Skin of body (tissue), 2 donors: ENCODE measurements around the gene RNF133. TPM values are rescaled to one million over a fixed set of nuclear protein-coding genes. Genes with fewer than 3 reads are reported as not detected.

Experiments
- DNase-seq: peaks from one replicate; lab custom pipeline; 2025; lab: John Stamatoyannopoulos, UW
- total RNA-seq: library from RNA; depleted of rRNA; stranded (reverse); fragments of >200 nt; gene quantifications from one replicate; pipeline ENCODE4 v1.2.3, GENCODE V29; 2014

Gene RNF133, protein sequence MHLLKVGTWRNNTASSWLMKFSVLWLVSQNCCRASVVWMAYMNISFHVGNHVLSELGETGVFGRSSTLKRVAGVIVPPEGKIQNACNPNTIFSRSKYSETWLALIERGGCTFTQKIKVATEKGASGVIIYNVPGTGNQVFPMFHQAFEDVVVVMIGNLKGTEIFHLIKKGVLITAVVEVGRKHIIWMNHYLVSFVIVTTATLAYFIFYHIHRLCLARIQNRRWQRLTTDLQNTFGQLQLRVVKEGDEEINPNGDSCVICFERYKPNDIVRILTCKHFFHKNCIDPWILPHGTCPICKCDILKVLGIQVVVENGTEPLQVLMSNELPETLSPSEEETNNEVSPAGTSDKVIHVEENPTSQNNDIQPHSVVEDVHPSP
- 0.39 TPM for total RNA-seq

- DNase-seq: no peak
Observed at GRCh38 chr7:122699017-122699416, at the start of gene RNF133. Gene RNF133 (minus strand): TSS chr7:122699117. CDS start chr7:122698918, 199 bp downstream.

GRCh38 chr7:122748195-122748594 lies 49.3 kb upstream of the RNF133 start:
- DNase-seq: no peak

DNA sequence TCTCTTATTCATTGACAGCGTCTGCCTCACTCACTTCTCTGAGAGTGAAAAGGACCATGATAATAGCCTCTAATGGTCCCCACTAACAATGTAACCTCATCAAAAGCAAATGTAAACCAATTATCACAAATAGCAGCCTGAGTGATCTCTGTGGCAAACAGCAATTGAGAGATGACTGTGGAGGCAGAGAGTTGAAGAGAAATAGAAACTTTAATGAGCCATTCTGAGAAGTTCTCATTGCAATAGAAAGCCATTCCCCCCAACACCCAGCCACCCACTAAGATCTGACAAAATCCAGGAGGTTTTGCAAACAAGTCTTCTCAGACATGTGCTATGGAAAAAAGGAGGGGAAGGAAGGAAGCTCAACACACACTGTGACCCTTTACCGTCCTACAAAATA lies 48.0 kb upstream of the RNF133 start:
- no peak for DNase-seq

GRCh38 chr7:122743211-122743610 lies 44.3 kb upstream of the RNF133 start:
- no peak for DNase-seq

- no peak for DNase-seq
Observed at GRCh38 chr7:122738947-122739346, 40.0 kb upstream of the RNF133 start.

GRCh38 chr7:122736183-122736582 lies 37.3 kb upstream of the RNF133 start:
- no peak for DNase-seq

- DNase-seq: no peak
Observed at GRCh38 chr7:122727759-122728158, 28.8 kb upstream of the RNF133 start.

GRCh38 chr7:122727354-122727753 lies 28.4 kb upstream of the RNF133 start:
- DNase-seq: no peak

GRCh38 chr7:122726881-122727280 lies 28.0 kb upstream of the RNF133 start:
- DNase-seq: no peak

- DNase-seq: no peak
Observed at GRCh38 chr7:122724366-122724765, 25.4 kb upstream of the RNF133 start.

GRCh38 chr7:122719010-122719578 lies 20.2 kb upstream of the RNF133 start:
- DNase-seq: no peak

GRCh38 chr7:122717356-122718089 lies 18.6 kb upstream of the RNF133 start:
- no peak for DNase-seq

DNA sequence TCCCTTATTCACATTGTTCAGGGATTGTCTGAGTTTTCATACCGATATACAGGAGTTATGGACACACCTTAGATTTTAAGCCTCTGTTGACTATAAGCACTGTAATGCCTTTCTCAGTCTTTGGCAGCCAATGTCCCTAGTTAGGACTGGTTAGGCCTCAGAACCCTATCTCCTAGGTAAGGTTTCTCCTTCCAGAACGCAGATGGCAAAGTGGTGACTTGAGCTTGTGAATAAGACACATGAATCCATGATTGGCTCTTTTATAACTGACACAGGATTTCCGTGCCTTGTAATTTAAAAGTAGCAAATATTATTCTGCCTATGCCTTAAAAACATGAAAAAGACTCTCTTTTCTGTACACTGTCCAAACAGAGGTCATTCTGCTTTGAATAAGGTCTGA lies 16.3 kb upstream of the RNF133 start:
- DNase-seq: no peak

DNA sequence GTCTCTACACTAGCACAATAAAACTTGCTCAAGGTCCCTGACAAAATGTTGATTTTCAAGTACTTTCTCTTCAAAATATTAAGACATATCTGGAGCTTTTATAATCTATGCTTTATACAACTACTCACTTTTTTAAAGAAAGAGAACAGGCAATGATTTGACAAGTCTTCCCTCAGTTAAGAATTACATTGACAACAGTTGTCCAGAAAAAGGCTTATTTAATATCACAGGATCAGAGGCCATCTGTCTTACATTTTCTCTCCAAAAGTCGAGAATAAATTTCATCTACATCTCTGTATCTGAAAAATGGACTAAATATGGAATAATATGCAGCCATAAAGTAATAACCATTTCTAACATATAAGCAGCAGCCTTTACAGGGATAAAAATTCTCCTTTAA lies 12.0 kb upstream of the RNF133 start:
- DNase-seq: no peak

GRCh38 chr7:122709930-122710646 lies 11.2 kb upstream of the RNF133 start:
- no peak for DNase-seq

GRCh38 chr7:122706836-122707235 lies 7.9 kb upstream of the RNF133 start:
- no peak for DNase-seq

DNA sequence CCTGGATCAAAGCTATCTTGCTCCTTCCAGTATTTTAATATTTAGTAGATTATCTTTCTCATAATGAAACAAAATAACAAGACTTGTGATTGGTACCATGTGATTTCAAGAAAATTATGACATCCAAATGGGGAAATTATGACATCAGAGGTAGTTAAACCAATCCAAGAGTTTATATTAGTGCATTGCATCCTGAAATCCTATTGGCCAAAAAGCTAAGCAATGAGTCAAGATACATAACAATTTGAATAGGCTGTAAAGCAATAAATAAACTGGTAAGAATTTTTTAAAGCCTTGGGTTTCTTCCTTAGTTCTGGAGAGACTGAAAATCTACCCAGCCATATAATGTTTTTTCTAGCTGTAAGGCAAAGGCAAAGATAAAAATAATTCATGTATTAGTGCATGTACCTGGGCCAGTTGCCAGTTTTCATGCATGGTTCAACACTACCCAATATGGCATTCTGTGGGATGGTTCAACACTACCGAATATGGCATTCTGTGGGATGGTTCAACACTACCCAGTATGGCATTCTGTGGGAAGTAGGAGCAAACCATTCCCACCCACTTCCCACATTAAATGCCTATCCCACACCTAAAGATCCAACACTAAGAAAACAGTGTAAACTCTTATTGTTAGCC lies 4.1 kb upstream of the RNF133 start, which contains the start of gene RNF148:
Gene RNF148 (minus strand): TSS at position 51 of the 639 bp plus-strand sequence. CDS start 172 bp downstream, outside the sequence.
- no peak for DNase-seq

DNA sequence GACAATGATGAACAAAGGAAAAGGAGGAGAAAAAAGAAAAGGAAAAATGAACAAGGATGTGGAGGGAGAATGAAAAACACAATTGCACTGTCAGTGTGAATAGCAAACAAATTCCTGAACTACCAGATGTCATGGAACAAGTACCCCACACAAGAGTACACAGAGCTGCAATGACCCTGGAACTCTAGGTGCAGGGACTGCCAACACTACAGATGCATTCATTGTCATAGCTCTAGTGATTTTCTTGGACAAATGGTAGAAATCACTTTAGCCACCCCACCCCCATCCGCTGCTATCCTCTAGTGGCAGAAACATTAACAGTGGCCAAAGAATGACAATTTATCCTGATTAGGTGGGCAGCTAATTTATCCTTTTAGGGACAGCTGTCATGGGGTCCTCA lies 3.1 kb downstream of the RNF133 start:
- no peak for DNase-seq

- no peak for DNase-seq
Observed at GRCh38 chr7:122694697-122695096, 4.2 kb downstream of the RNF133 start.

DNA sequence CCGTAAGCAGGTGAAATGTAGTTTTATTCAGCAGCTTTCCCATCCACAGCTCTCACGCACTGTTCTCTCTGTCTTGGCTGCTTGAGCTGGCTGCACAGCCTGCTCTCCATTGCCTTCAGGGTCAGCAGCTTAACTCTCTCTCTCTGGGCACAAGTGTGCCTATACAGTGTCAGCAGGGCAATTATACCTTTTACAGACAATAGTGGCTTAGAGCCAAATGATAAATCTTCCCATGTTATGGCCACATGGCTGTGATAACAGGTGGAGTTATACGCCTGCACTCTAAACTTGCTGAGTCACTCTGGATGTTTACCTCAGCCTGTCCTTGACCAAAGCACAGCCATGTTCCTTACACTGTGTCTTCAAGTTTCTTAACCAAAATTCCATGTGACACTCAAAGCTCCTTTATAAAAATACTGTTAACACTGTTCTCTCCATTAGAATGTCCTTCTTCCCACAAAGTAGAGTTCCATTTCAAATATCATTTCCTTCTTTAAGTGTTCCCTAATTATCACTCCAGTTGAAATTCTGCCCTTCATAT lies 6.1 kb downstream of the RNF133 start:
- DNase-seq: no peak
